Liver (tissue), 9 donors: Measurements from ENCODE around the gene GABARAPL2. TPM values are rescaled to one million over a fixed set of nuclear protein-coding genes. Genes with fewer than 3 reads are reported as not detected.

ENCODE experiments used
- DNase-seq: peaks from one replicate; pipeline ENCODE4 v3.0.0-alpha.2; 2017; ENCODE audit warnings: low spot score
- H3K27ac ChIP-seq, 2 donors: one replicate each; pipeline ENCODE4 v1.7.0; 2013; ENCODE audit warnings: inconsistent platforms in 2 of 2, low read length in 2 of 2, control low read depth in 1 of 2, low read depth in 1 of 2, mild to moderate bottlenecking in 1 of 2
- H3K27me3 ChIP-seq, 4 donors: one replicate each; pipeline versions ENCODE4 v1.6.1 to v1.7.0; 2013; ENCODE audit warnings: low read length in 3 of 4, inconsistent platforms in 1 of 4, mild to moderate bottlenecking in 1 of 4, moderate library complexity in 1 of 4; ENCODE audit not compliant: control insufficient read depth in 4 of 4, insufficient read depth in 4 of 4
- H3K36me3 ChIP-seq, 4 donors: one replicate each; pipeline versions ENCODE4 v1.6.1 to v1.7.0; 2013; ENCODE audit warnings: low read length in 3 of 4, mild to moderate bottlenecking in 3 of 4, low read depth in 1 of 4, moderate library complexity in 1 of 4; ENCODE audit not compliant: control insufficient read depth in 4 of 4, insufficient read depth in 3 of 4
- H3K4me1 ChIP-seq, 4 donors: one replicate each; pipeline versions ENCODE4 v1.6.1 to v1.7.0; 2013; ENCODE audit warnings: low read length in 3 of 4, mild to moderate bottlenecking in 3 of 4, moderate library complexity in 1 of 4; ENCODE audit not compliant: control insufficient read depth in 4 of 4, insufficient read depth in 4 of 4
- H3K4me3 ChIP-seq, 3 donors: one replicate each; pipeline versions ENCODE4 v1.6.1 to v1.7.0; 2013; ENCODE audit warnings: low read length in 3 of 3, control low read depth in 1 of 3, low read depth in 1 of 3, mild to moderate bottlenecking in 1 of 3
- H3K9ac ChIP-seq, 2 donors: one replicate each; pipeline ENCODE4 v1.7.0; 2013; ENCODE audit warnings: low read length in 2 of 2, mild to moderate bottlenecking in 2 of 2, moderate library complexity in 2 of 2, control low read depth in 1 of 2, low read depth in 1 of 2
- H3K9me3 ChIP-seq, 4 donors: one replicate each; pipeline versions ENCODE4 v1.6.1 to v1.7.0; 2013; ENCODE audit warnings: low read length in 3 of 4; ENCODE audit not compliant: control insufficient read depth in 4 of 4
- EGR1 ChIP-seq, 2 donors: IDR thresholded peaks; 2 replicates each; pipeline ENCODE4 v1.6.1; 2016 to 2018; ENCODE audit warnings: antibody characterized with exemption in 2 of 2, low read depth in 2 of 2
- FOXA1 ChIP-seq: IDR thresholded peaks from 2 replicates; pipeline ENCODE4 v1.6.1; 2016; ENCODE audit warnings: antibody characterized with exemption
- FOXA2 ChIP-seq: IDR thresholded peaks from 2 replicates; pipeline ENCODE4 v1.6.1; 2016; ENCODE audit warnings: antibody characterized with exemption
- GABPA ChIP-seq, 2 donors: IDR thresholded peaks in 1 of 2; conservative IDR thresholded peaks in 1 of 2; 2 replicates each; pipeline ENCODE4 v1.6.1; 2016; ENCODE audit warnings: antibody characterized with exemption in 2 of 2, mild to moderate bottlenecking in 1 of 2, moderate library complexity in 1 of 2
- HNF4G ChIP-seq: IDR thresholded peaks from 2 replicates; pipeline ENCODE4 v1.6.1; 2016; ENCODE audit warnings: antibody characterized with exemption
- JUND ChIP-seq, 2 donors: IDR thresholded peaks; 2 replicates each; pipeline ENCODE4 v1.6.1; 2016; ENCODE audit warnings: antibody characterized with exemption in 2 of 2
- NR2F2 ChIP-seq: IDR thresholded peaks from 2 replicates; pipeline ENCODE4 v1.6.1; 2016; ENCODE audit warnings: antibody characterized with exemption
- RAD21 ChIP-seq, 2 donors: IDR thresholded peaks; 2 replicates each; pipeline ENCODE4 v1.6.1; 2016; ENCODE audit warnings: antibody characterized with exemption in 2 of 2, mild to moderate bottlenecking in 2 of 2
- RXRA ChIP-seq, 2 donors: IDR thresholded peaks; 2 replicates each; pipeline ENCODE4 v1.6.1; 2017 to 2018; ENCODE audit warnings: antibody characterized with exemption in 2 of 2, mild to moderate bottlenecking in 1 of 2
- TAF1 ChIP-seq: conservative IDR thresholded peaks from 2 replicates; pipeline ENCODE4 v1.6.1; 2016; ENCODE audit warnings: antibody characterized with exemption, mild to moderate bottlenecking
- YY1 ChIP-seq: IDR thresholded peaks from 2 replicates; pipeline ENCODE4 v1.6.1; 2016; ENCODE audit warnings: antibody characterized with exemption, mild to moderate bottlenecking
- WGBS: extraction: QIAGEN DNeasy Blood & Tissue Kit; methylation state at CpG from one replicate; pipeline ENCODE4 v1.1.7; 2013; 5-methylcytosine and 5-hydroxymethylcytosine counted together
- polyA plus RNA-seq, 2 donors: library from polyadenylated mRNA; stranded (reverse) in 1 of 2; unstranded in 1 of 2; fragments of 200-250 nt in 1 of 2; fragments of >200 nt in 1 of 2; fragmentation: Nextera tagmentation in 1 of 2; extraction: Ambion mirVana in 1 of 2; gene quantifications; one replicate each; pipeline versions ENCODE4 v1.2.1 to v1.2.3, GENCODE V29; 2013 to 2015
- total RNA-seq, 2 donors: library from RNA; depleted of rRNA; stranded (reverse); fragments of >200 nt; gene quantifications; one replicate each; pipeline ENCODE4 v1.2.3, GENCODE V29; 2014
- TF ChIP-seq, protein P1 (sequence below): fragments of 150-350 bp; IDR thresholded peaks from 2 replicates; pipeline ENCODE4 v1.5.1; 2017; ENCODE audit warnings: improper control_type of control experiment, low read depth, low read length; ENCODE audit not compliant: missing input control
- TF ChIP-seq, protein P2 (sequence below): IDR thresholded peaks from 2 replicates; pipeline ENCODE4 v1.6.1; 2016; ENCODE audit warnings: antibody characterized with exemption
- TF ChIP-seq, protein P3 (sequence below): IDR thresholded peaks from 2 replicates; pipeline ENCODE4 v1.6.1; 2016; ENCODE audit warnings: antibody characterized with exemption
- TF ChIP-seq, protein P4 (sequence below): IDR thresholded peaks from 2 replicates; pipeline ENCODE4 v1.6.1; 2016; ENCODE audit warnings: antibody characterized with exemption, mild to moderate bottlenecking
- TF ChIP-seq, protein P5 (sequence below): IDR thresholded peaks from 2 replicates; pipeline ENCODE4 v1.6.1; 2016; ENCODE audit warnings: antibody characterized with exemption
- donor health status: healthy.
- donor health status: healthy.
- donor health status: healthy.
- donor health status: healthy.
- donor health status: healthy.

GABARAPL2 gene
- total and polyA plus RNA-seq, 4 donors: 26.5 to 123 (median 61.5) TPM

DNA sequence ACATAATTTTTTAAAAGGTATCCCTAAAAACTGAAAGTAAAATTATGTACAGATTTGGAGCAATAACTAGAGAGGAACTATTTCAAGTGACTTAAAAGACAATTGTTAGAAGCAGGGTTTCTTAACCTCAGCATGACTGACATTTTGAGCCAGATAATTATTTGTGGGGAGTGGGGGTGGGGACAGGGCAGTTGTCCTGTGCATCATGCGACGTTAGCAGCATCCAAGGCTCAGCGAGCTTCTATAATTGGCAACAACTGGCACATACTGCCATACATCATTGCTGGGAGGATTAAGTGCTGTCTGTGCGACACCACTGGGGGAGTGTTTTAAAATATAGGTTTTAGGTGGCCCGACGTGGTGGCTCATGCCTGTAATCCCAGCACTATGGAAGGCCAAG lies 27.1 kb downstream of the GABARAPL2 start:
- DNase-seq: no peak
- TF ChIP-seq, protein P1, sequence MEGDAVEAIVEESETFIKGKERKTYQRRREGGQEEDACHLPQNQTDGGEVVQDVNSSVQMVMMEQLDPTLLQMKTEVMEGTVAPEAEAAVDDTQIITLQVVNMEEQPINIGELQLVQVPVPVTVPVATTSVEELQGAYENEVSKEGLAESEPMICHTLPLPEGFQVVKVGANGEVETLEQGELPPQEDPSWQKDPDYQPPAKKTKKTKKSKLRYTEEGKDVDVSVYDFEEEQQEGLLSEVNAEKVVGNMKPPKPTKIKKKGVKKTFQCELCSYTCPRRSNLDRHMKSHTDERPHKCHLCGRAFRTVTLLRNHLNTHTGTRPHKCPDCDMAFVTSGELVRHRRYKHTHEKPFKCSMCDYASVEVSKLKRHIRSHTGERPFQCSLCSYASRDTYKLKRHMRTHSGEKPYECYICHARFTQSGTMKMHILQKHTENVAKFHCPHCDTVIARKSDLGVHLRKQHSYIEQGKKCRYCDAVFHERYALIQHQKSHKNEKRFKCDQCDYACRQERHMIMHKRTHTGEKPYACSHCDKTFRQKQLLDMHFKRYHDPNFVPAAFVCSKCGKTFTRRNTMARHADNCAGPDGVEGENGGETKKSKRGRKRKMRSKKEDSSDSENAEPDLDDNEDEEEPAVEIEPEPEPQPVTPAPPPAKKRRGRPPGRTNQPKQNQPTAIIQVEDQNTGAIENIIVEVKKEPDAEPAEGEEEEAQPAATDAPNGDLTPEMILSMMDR: no peak
- TF ChIP-seq, protein P2, sequence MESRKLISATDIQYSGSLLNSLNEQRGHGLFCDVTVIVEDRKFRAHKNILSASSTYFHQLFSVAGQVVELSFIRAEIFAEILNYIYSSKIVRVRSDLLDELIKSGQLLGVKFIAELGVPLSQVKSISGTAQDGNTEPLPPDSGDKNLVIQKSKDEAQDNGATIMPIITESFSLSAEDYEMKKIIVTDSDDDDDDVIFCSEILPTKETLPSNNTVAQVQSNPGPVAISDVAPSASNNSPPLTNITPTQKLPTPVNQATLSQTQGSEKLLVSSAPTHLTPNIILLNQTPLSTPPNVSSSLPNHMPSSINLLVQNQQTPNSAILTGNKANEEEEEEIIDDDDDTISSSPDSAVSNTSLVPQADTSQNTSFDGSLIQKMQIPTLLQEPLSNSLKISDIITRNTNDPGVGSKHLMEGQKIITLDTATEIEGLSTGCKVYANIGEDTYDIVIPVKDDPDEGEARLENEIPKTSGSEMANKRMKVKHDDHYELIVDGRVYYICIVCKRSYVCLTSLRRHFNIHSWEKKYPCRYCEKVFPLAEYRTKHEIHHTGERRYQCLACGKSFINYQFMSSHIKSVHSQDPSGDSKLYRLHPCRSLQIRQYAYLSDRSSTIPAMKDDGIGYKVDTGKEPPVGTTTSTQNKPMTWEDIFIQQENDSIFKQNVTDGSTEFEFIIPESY: no peak
- TF ChIP-seq JUND (IDR thresholded peaks at IDR 0.05) (no peak), RAD21 (IDR thresholded peaks at IDR 0.05) (no peak), EGR1 (IDR thresholded peaks at IDR 0.05; ENCODE audit: low read depth in 2 of 2) (no peak), GABPA (IDR thresholded peaks at IDR 0.05 in 1 of 2, conservative IDR thresholded peaks at IDR 0.05 in 1 of 2) (no peak), RXRA (IDR thresholded peaks at IDR 0.05) (no peak), YY1 (no peak)
- TF ChIP-seq, protein P3, sequence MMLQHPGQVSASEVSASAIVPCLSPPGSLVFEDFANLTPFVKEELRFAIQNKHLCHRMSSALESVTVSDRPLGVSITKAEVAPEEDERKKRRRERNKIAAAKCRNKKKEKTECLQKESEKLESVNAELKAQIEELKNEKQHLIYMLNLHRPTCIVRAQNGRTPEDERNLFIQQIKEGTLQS: no peak
- whole genome bisulfite sequencing: 96% methylated on average over 6 of the region's 6 CpGs

DNA sequence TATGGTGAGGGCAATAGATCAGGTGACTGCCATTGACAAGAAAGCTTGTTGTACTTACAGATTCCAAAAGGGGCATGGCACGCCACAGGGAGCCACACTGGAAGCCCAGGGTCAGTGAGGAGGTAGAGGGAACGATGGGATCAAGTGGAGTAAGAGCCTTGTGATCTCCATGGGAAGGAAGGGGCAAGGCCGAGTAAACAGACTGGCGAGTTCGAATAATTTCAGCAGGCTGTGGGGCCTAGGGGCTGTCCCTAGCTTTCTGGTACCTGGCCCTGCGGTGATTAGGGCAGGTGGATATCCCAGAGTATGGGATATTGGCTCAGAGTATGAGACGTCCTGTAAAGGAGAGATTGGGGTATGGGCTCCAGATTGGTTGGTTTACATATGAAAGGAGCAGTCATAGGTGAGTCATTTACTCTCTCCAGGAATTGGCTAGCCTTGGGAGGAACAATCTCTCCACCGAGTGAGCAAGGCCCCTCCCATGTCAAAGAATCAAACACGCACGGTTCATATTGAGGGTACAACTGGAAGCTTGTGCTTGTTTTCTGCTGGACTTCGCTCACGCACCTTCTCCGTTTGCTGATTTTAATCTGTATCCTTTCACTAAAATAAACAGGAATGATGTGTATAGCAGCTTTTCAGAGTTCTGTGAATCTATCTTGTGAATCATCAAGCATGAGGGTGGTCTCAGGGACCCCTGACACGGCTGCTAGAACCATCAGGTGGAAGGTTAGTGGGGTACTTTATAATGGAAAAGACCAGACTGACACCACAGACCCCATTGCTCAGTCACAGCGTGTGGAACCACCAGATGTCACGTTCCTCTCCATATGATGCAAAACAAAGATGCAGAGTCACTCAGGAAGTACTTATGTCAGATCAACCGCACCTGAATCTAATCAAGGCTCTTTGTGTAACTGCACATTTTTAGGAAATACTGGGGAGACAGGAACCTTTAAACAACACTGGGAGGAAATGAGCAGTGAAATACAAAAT lies 27.9 kb downstream of the GABARAPL2 start:
- no peaks in the 10 kb centered on the region for H3K27me3 ChIP-seq
- H3K9ac ChIP-seq: no peak overlapping the region
- H3K4me1 ChIP-seq: no peaks in the 10 kb centered on the region
- peaks cover 0 to 7% (median 5%) of the 10 kb centered on the region in 4 donors for H3K36me3 ChIP-seq
- H3K9me3 ChIP-seq: no peaks in the 10 kb centered on the region
- TF ChIP-seq, protein P4, sequence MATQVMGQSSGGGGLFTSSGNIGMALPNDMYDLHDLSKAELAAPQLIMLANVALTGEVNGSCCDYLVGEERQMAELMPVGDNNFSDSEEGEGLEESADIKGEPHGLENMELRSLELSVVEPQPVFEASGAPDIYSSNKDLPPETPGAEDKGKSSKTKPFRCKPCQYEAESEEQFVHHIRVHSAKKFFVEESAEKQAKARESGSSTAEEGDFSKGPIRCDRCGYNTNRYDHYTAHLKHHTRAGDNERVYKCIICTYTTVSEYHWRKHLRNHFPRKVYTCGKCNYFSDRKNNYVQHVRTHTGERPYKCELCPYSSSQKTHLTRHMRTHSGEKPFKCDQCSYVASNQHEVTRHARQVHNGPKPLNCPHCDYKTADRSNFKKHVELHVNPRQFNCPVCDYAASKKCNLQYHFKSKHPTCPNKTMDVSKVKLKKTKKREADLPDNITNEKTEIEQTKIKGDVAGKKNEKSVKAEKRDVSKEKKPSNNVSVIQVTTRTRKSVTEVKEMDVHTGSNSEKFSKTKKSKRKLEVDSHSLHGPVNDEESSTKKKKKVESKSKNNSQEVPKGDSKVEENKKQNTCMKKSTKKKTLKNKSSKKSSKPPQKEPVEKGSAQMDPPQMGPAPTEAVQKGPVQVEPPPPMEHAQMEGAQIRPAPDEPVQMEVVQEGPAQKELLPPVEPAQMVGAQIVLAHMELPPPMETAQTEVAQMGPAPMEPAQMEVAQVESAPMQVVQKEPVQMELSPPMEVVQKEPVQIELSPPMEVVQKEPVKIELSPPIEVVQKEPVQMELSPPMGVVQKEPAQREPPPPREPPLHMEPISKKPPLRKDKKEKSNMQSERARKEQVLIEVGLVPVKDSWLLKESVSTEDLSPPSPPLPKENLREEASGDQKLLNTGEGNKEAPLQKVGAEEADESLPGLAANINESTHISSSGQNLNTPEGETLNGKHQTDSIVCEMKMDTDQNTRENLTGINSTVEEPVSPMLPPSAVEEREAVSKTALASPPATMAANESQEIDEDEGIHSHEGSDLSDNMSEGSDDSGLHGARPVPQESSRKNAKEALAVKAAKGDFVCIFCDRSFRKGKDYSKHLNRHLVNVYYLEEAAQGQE: no peak
- no peak for TF ChIP-seq TAF1
- no peak for TF ChIP-seq RXRA (IDR thresholded peaks at IDR 0.05)
- TF ChIP-seq, protein P1: no peak
- TF ChIP-seq, protein P3: no peak
- no peak for TF ChIP-seq HNF4G
- TF ChIP-seq FOXA1: no peak
- no peak for TF ChIP-seq GABPA (IDR thresholded peaks at IDR 0.05 in 1 of 2, conservative IDR thresholded peaks at IDR 0.05 in 1 of 2)
- TF ChIP-seq, protein P5, sequence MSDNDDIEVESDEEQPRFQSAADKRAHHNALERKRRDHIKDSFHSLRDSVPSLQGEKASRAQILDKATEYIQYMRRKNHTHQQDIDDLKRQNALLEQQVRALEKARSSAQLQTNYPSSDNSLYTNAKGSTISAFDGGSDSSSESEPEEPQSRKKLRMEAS: no peak
- no peak for TF ChIP-seq NR2F2
- no peak for TF ChIP-seq FOXA2
- TF ChIP-seq YY1: no peak
- TF ChIP-seq RAD21 (IDR thresholded peaks at IDR 0.05): no peak
- no peak for TF ChIP-seq JUND (IDR thresholded peaks at IDR 0.05)
- H3K4me3 ChIP-seq: no peak overlapping the region
- WGBS: 87% methylated on average over 17 of the region's 17 CpGs
- no peak for DNase-seq
- H3K27ac ChIP-seq: no peak overlapping the region

More for the DNA sequence above, 27.1 kb downstream of the GABARAPL2 start:
- Histone ChIP-seq H3K9ac (no peak overlapping the region), H3K9me3 (no peaks in the 10 kb centered on the region), H3K4me1 (no peaks in the 10 kb centered on the region), H3K27me3 (no peaks in the 10 kb centered on the region), H3K27ac (no peak overlapping the region), H3K36me3 (peaks cover 0 to 7% (median 5%) of the 10 kb centered on the region in 4 donors), H3K4me3 (no peak overlapping the region)
